MG63 (cell line): Measurements from ENCODE around the gene PKN2. TPM values are rescaled to one million over a fixed set of nuclear protein-coding genes. Genes with fewer than 3 reads are reported as not detected.

Source experiments
- DNase-seq: peaks from one replicate; pipeline ENCODE4 v3.0.0-alpha.2; 2020
- H3K27me3 ChIP-seq: fragments of 250-450 bp; sonication (Bioruptor Pico); 2 replicates; pipeline ENCODE4 v1.5.1; 2020; ENCODE audit warnings: mild to moderate bottlenecking, moderate library complexity
- H3K36me3 ChIP-seq: fragments of 250-450 bp; sonication (Bioruptor Pico); 2 replicates; pipeline ENCODE4 v1.5.1; 2020; ENCODE audit warnings: mild to moderate bottlenecking, moderate library complexity
- H3K4me3 ChIP-seq: fragments of 250-450 bp; sonication (Bioruptor Pico); 2 replicates; pipeline ENCODE4 v1.5.1; 2020; ENCODE audit warnings: mild to moderate bottlenecking, moderate library complexity
- H3K9me3 ChIP-seq: fragments of 250-450 bp; sonication (Bioruptor Pico); 2 replicates; pipeline ENCODE4 v1.5.1; 2020; ENCODE audit warnings: mild to moderate bottlenecking, moderate library complexity
- total RNA-seq: library from RNA; depleted of rRNA; stranded (reverse); fragments of >200 nt; shearing (Covaris generic); gene quantifications from 2 replicates; pipeline ENCODE4 v1.2.3, GENCODE V29; 2014; ENCODE audit warnings: low replicate concordance; rRNA removed

The PKN2 gene
- total RNA-seq = 16.5 and 18.0 TPM in 2 replicates

- peak; percentile 99 for DNase-seq
- peak within 1 kb of the TSS; percentile 91 for H3K4me3 ChIP-seq
- peaks cover 5% of the 10 kb centered on the region; the same call in 1 of the 2 replicates for H3K36me3 ChIP-seq
- peaks cover 2% of the 10 kb centered on the region; the same call in 1 of the 2 replicates for H3K9me3 ChIP-seq
- H3K27me3 ChIP-seq = no peaks in the 10 kb centered on the region
Measured at GRCh38 chr1:88683541-88684481, at the start of gene PKN2. Gene PKN2, plus strand, starts transcription at chr1:88684273. Its CDS starts 308 bp downstream, at chr1:88684581.

- Histone ChIP-seq H3K9me3 (peaks cover 7% of the 10 kb centered on the region), H3K36me3 (no peaks in the 10 kb centered on the region), H3K27me3 (no peaks in the 10 kb centered on the region), H3K4me3 (no peak overlapping the region)
- no peak for DNase-seq
Measured at GRCh38 chr1:88634538-88634937, 49.5 kb upstream of the PKN2 start.

- Histone ChIP-seq H3K4me3 (no peak overlapping the region), H3K27me3 (no peaks in the 10 kb centered on the region), H3K36me3 (no peaks in the 10 kb centered on the region), H3K9me3 (no peaks in the 10 kb centered on the region)
- DNase-seq = no peak
Measured at GRCh38 chr1:88640060-88640459, 44.0 kb upstream of the PKN2 start.

- no peak for DNase-seq
- Histone ChIP-seq H3K36me3 (no peaks in the 10 kb centered on the region), H3K4me3 (no peak overlapping the region), H3K9me3 (no peaks in the 10 kb centered on the region), H3K27me3 (0 out of 2 replicates have a peak, but pooled peaks cover 2% of the 10 kb centered on the region)
Measured at GRCh38 chr1:88645886-88646285, 38.2 kb upstream of the PKN2 start.

GRCh38 chr1:88646476-88647248, 37.4 kb upstream of the PKN2 start:
- H3K9me3 ChIP-seq = no peaks in the 10 kb centered on the region
- no peak overlapping the region for H3K4me3 ChIP-seq
- H3K27me3 ChIP-seq = 0 out of 2 replicates have a peak, but pooled peaks cover 2% of the 10 kb centered on the region
- H3K36me3 ChIP-seq = no peaks in the 10 kb centered on the region
- no peak for DNase-seq

- Histone ChIP-seq H3K4me3 (no peak overlapping the region), H3K27me3 (0 out of 2 replicates have a peak, but pooled peaks cover 2% of the 10 kb centered on the region), H3K36me3 (no peaks in the 10 kb centered on the region), H3K9me3 (no peaks in the 10 kb centered on the region)
- DNase-seq = no peak
Measured at GRCh38 chr1:88647249-88647645, 36.8 kb upstream of the PKN2 start.

GRCh38 chr1:88647749-88648415, 36.2 kb upstream of the PKN2 start:
- DNase-seq = no peak

GRCh38 chr1:88648706-88649105, 35.4 kb upstream of the PKN2 start:
- Histone ChIP-seq H3K4me3 (no peak overlapping the region), H3K27me3 (0 out of 2 replicates have a peak, but pooled peaks cover 2% of the 10 kb centered on the region), H3K36me3 (no peaks in the 10 kb centered on the region), H3K9me3 (no peaks in the 10 kb centered on the region)
- no peak for DNase-seq

More at GRCh38 chr1:88647749-88648415, 36.2 kb upstream of the PKN2 start:
- H3K9me3 ChIP-seq = no peaks in the 10 kb centered on the region
- H3K36me3 ChIP-seq = no peaks in the 10 kb centered on the region
- H3K4me3 ChIP-seq = no peak overlapping the region
- H3K27me3 ChIP-seq = 0 out of 2 replicates have a peak, but pooled peaks cover 2% of the 10 kb centered on the region

GRCh38 chr1:88649932-88650331, 34.1 kb upstream of the PKN2 start:
- 0 out of 2 replicates have a peak, but pooled peaks cover 2% of the 10 kb centered on the region for H3K27me3 ChIP-seq
- no peaks in the 10 kb centered on the region for H3K36me3 ChIP-seq
- no peak overlapping the region for H3K4me3 ChIP-seq
- no peaks in the 10 kb centered on the region for H3K9me3 ChIP-seq
- no peak for DNase-seq

GRCh38 chr1:88650676-88651418, 33.2 kb upstream of the PKN2 start:
- Histone ChIP-seq H3K36me3 (no peaks in the 10 kb centered on the region), H3K4me3 (no peak overlapping the region), H3K9me3 (no peaks in the 10 kb centered on the region), H3K27me3 (no peaks in the 10 kb centered on the region)
- no peak for DNase-seq

GRCh38 chr1:88655140-88655539, 28.9 kb upstream of the PKN2 start:
- Histone ChIP-seq H3K27me3 (no peaks in the 10 kb centered on the region), H3K36me3 (no peaks in the 10 kb centered on the region), H3K9me3 (no peaks in the 10 kb centered on the region), H3K4me3 (no peak overlapping the region)
- DNase-seq = no peak

- Histone ChIP-seq H3K36me3 (no peaks in the 10 kb centered on the region), H3K4me3 (no peak overlapping the region), H3K9me3 (no peaks in the 10 kb centered on the region), H3K27me3 (no peaks in the 10 kb centered on the region)
- DNase-seq = no peak
Measured at GRCh38 chr1:88655685-88656299, 28.3 kb upstream of the PKN2 start.

GRCh38 chr1:88658419-88658818, 25.7 kb upstream of the PKN2 start:
- Histone ChIP-seq H3K27me3 (no peaks in the 10 kb centered on the region), H3K4me3 (no peak overlapping the region), H3K9me3 (no peaks in the 10 kb centered on the region), H3K36me3 (no peaks in the 10 kb centered on the region)
- no peak for DNase-seq

- H3K4me3 ChIP-seq = no peak overlapping the region
- no peak for DNase-seq
- no peaks in the 10 kb centered on the region for H3K36me3 ChIP-seq
- H3K27me3 ChIP-seq = no peaks in the 10 kb centered on the region
- no peaks in the 10 kb centered on the region for H3K9me3 ChIP-seq
Measured at GRCh38 chr1:88659552-88659951, 24.5 kb upstream of the PKN2 start.

- H3K4me3 ChIP-seq = no peak overlapping the region
- H3K27me3 ChIP-seq = no peaks in the 10 kb centered on the region
- no peak for DNase-seq
- H3K9me3 ChIP-seq = no peaks in the 10 kb centered on the region
- H3K36me3 ChIP-seq = no peaks in the 10 kb centered on the region
Measured at GRCh38 chr1:88661188-88661587, 22.9 kb upstream of the PKN2 start.
